Occipital lobe (tissue), 2 donors: Measurements from ENCODE around the gene MMP17. TPM values are rescaled to one million over a fixed set of nuclear protein-coding genes. Genes with fewer than 3 reads are reported as not detected.

Source experiments
- DNase-seq: peaks from one replicate; lab custom pipeline; 2025; lab: John Stamatoyannopoulos, UW
- total RNA-seq: library from RNA; depleted of rRNA; stranded (reverse); fragments of >200 nt; gene quantifications from one replicate; pipeline ENCODE4 v1.2.3, GENCODE V29; 2014

MMP17 gene
- total RNA-seq, 1 donor from 2014 or later, result 25.9 TPM

- no peak for DNase-seq
Measured at GRCh38 chr12:131847456-131847855, 19.3 kb downstream of the MMP17 start.

GRCh38 chr12:131848753-131849152 is 20.6 kb downstream of the MMP17 start:
- DNase-seq, result no peak

- DNase-seq, result no peak
Measured at GRCh38 chr12:131849700-131850553, 21.7 kb downstream of the MMP17 start.

GRCh38 chr12:131850856-131851559 is 22.8 kb downstream of the MMP17 start:
- no peak for DNase-seq

- DNase-seq, result no peak
Measured at GRCh38 chr12:131851741-131852550, 23.8 kb downstream of the MMP17 start.

- no peak for DNase-seq
Measured at GRCh38 chr12:131852551-131853299, 24.5 kb downstream of the MMP17 start.

GRCh38 chr12:131853832-131854797 is 25.9 kb downstream of the MMP17 start:
- no peak for DNase-seq

GRCh38 chr12:131854861-131855476 is 26.8 kb downstream of the MMP17 start:
- no peak for DNase-seq

GRCh38 chr12:131855521-131856142 is 27.4 kb downstream of the MMP17 start:
- DNase-seq, result no peak

- DNase-seq, result no peak
Measured at GRCh38 chr12:131856366-131857097, 28.3 kb downstream of the MMP17 start.

GRCh38 chr12:131857908-131858850 is 30.0 kb downstream of the MMP17 start:
- DNase-seq, result no peak

GRCh38 chr12:131860472-131861260 is 32.5 kb downstream of the MMP17 start:
- no peak for DNase-seq

- no peak for DNase-seq
Measured at GRCh38 chr12:131861261-131862083, 33.3 kb downstream of the MMP17 start.

- no peak for DNase-seq
Measured at GRCh38 chr12:131862084-131862441, 33.9 kb downstream of the MMP17 start.

GRCh38 chr12:131862600-131862993 is 34.4 kb downstream of the MMP17 start:
- DNase-seq, result no peak
